ENCODE results near the gene CORO1C.

Gene CORO1C

GRCh38 chr12:108597559-108598471, 133.5 kb downstream of the CORO1C start, which contains the start of gene TMEM119:
TSS of gene TMEM119 (minus strand) at chr12:108598084. CDS start at chr12:108592383, 5,701 bp downstream.
- peak; percentile 76 for DNase-seq

- DNase-seq = peak; percentile 20
These were observed 134.3 kb downstream of the CORO1C start for GRCh38 chr12:108596854-108597558.

DNA sequence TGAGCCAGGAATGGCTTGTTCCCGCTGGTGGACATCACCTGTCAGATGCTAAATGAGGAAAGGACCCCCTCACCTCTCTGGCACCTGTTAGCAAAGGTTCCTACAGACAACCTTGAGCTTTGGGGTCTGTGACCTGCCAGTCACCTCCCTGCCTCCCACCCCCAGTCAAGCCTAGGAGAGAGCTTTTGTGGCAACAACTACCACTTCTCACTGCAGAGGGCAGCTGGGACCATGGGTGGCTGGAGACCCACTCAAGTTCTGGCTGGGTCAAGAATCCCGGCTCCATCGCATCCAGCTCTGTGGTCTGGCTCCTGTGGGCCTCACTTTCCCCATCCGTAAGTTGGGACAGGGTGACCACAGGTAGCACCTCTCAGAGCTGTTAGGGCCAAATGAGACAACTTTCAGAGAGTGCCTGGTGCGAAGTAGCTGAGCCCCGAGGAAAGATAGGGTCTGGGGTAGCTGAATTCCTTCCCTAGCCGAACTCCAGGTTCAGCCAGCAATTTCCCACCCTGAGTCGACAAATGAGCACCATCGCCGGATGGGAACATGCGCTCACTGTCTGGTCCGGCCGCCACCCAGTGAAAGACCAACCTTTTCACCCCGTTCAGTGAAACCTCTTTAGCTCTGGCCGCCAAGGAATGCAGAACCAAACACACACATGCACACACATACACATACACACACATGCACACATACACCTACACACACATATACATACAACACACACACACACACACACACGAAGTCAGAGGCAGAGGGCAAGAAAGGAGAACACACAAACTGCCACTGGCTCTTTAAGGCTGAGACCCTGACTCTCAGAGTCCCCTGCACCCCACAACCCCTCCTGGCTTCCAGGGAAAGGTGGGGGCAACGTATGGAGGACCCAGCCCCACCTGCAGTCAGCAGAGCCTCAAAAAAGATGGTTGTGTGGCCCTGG, 135.3 kb downstream of the CORO1C start:
- no peak for DNase-seq
